Mucosa of rectum (tissue), 2 donors: ENCODE measurements around the gene EXOC6B.

Source experiments
- H3K27ac ChIP-seq, 2 donors: one replicate each; pipeline ENCODE4 v1.7.0; 2013; ENCODE audit warnings: inconsistent platforms in 2 of 2, low read depth in 2 of 2, low read length in 2 of 2
- H3K27me3 ChIP-seq, 2 donors: one replicate each; pipeline ENCODE4 v1.7.0; 2013; ENCODE audit warnings: low read length in 2 of 2; ENCODE audit not compliant: control insufficient read depth in 2 of 2, insufficient read depth in 2 of 2
- H3K36me3 ChIP-seq, 2 donors: one replicate each; pipeline ENCODE4 v1.7.0; 2013; ENCODE audit warnings: low read length in 2 of 2; ENCODE audit not compliant: control insufficient read depth in 2 of 2, insufficient read depth in 2 of 2
- H3K4me1 ChIP-seq, 2 donors: one replicate each; pipeline ENCODE4 v1.7.0; 2013; ENCODE audit warnings: low read length in 2 of 2, mild to moderate bottlenecking in 1 of 2; ENCODE audit not compliant: control insufficient read depth in 2 of 2, insufficient read depth in 2 of 2
- H3K4me3 ChIP-seq, 2 donors: one replicate each; pipeline ENCODE4 v1.7.0; 2013; ENCODE audit warnings: low read length in 2 of 2
- H3K9ac ChIP-seq, 2 donors: one replicate each; pipeline ENCODE4 v1.7.0; 2013; ENCODE audit warnings: low read length in 2 of 2, low read depth in 1 of 2, mild to moderate bottlenecking in 1 of 2
- H3K9me3 ChIP-seq, 2 donors: one replicate each; pipeline ENCODE4 v1.7.0; 2013; ENCODE audit warnings: low read length in 2 of 2; ENCODE audit not compliant: control insufficient read depth in 2 of 2
- donor health status: healthy.
- donor health status: Normal muscosa, but diverticular disease.

EXOC6B gene

GRCh38 chr2:72292433-72292832, 533.4 kb downstream of the EXOC6B start:
- Histone ChIP-seq H3K4me3 (no peak overlapping the region), H3K9ac (no peak overlapping the region), H3K36me3 (no peaks in the 10 kb centered on the region), H3K27ac (no peak overlapping the region), H3K27me3 (no peaks in the 10 kb centered on the region), H3K4me1 (no peaks in the 10 kb centered on the region), H3K9me3 (no peaks in the 10 kb centered on the region)

- Histone ChIP-seq H3K4me3 (no peak overlapping the region), H3K4me1 (no peaks in the 10 kb centered on the region), H3K27ac (no peak overlapping the region), H3K9me3 (no peaks in the 10 kb centered on the region), H3K27me3 (no peaks in the 10 kb centered on the region), H3K36me3 (no peaks in the 10 kb centered on the region), H3K9ac (no peak overlapping the region)
Observed at GRCh38 chr2:72291059-72291458, 534.8 kb downstream of the EXOC6B start.

GRCh38 chr2:72289736-72290135, 536.1 kb downstream of the EXOC6B start:
- Histone ChIP-seq H3K4me1 (no peaks in the 10 kb centered on the region), H3K27ac (no peak overlapping the region), H3K4me3 (no peak overlapping the region), H3K9ac (no peak overlapping the region), H3K36me3 (no peaks in the 10 kb centered on the region), H3K27me3 (no peaks in the 10 kb centered on the region), H3K9me3 (no peaks in the 10 kb centered on the region)

GRCh38 chr2:72289283-72289682, 536.5 kb downstream of the EXOC6B start:
- Histone ChIP-seq H3K27me3 (no peaks in the 10 kb centered on the region), H3K4me3 (no peak overlapping the region), H3K36me3 (no peaks in the 10 kb centered on the region), H3K4me1 (no peaks in the 10 kb centered on the region), H3K9ac (no peak overlapping the region), H3K9me3 (no peaks in the 10 kb centered on the region), H3K27ac (no peak overlapping the region)

GRCh38 chr2:72278046-72278445, 547.8 kb downstream of the EXOC6B start:
- Histone ChIP-seq H3K27me3 (no peaks in the 10 kb centered on the region), H3K9ac (no peak overlapping the region), H3K4me1 (peaks cover 10 to 25% of the 10 kb centered on the region in 2 donors), H3K9me3 (no peaks in the 10 kb centered on the region), H3K4me3 (no peak overlapping the region), H3K36me3 (no peaks in the 10 kb centered on the region), H3K27ac (no peak overlapping the region)

GRCh38 chr2:72276876-72277275, 549.0 kb downstream of the EXOC6B start:
- Histone ChIP-seq H3K36me3 (no peaks in the 10 kb centered on the region), H3K27ac (no peak overlapping the region), H3K9me3 (no peaks in the 10 kb centered on the region), H3K27me3 (no peaks in the 10 kb centered on the region), H3K4me1 (peaks cover 10 to 36% of the 10 kb centered on the region in 2 donors), H3K4me3 (no peak overlapping the region), H3K9ac (no peak overlapping the region)

GRCh38 chr2:72276356-72276755, 549.5 kb downstream of the EXOC6B start:
- no peak overlapping the region for H3K27ac ChIP-seq
- no peaks in the 10 kb centered on the region for H3K36me3 ChIP-seq

GRCh38 chr2:72275084-72275483, 550.7 kb downstream of the EXOC6B start:
- H3K27ac ChIP-seq: peak overlapping the region; percentile 56 to 66
- H3K4me1 ChIP-seq: peaks cover 15 to 48% of the 10 kb centered on the region in 2 donors
- H3K36me3 ChIP-seq: no peaks in the 10 kb centered on the region
- no peak overlapping the region for H3K9ac ChIP-seq
- H3K4me3 ChIP-seq: no peak overlapping the region
- H3K27me3 ChIP-seq: no peaks in the 10 kb centered on the region
- no peaks in the 10 kb centered on the region for H3K9me3 ChIP-seq

More at GRCh38 chr2:72276356-72276755, 549.5 kb downstream of the EXOC6B start:
- H3K9ac ChIP-seq: no peak overlapping the region
- no peaks in the 10 kb centered on the region for H3K9me3 ChIP-seq
- H3K4me1 ChIP-seq: peaks cover 10 to 42% of the 10 kb centered on the region in 2 donors
- no peaks in the 10 kb centered on the region for H3K27me3 ChIP-seq
- no peak overlapping the region for H3K4me3 ChIP-seq

- Histone ChIP-seq H3K9ac (no peak overlapping the region), H3K4me1 (peaks cover 16 to 48% of the 10 kb centered on the region in 2 donors), H3K4me3 (peak overlapping the region in 1 of 2 donors; percentile 19), H3K36me3 (no peaks in the 10 kb centered on the region), H3K27me3 (no peaks in the 10 kb centered on the region), H3K9me3 (no peaks in the 10 kb centered on the region), H3K27ac (peak overlapping the region; percentile 56 to 66)
Observed at GRCh38 chr2:72274380-72274797, 551.4 kb downstream of the EXOC6B start.

- Histone ChIP-seq H3K36me3 (no peaks in the 10 kb centered on the region), H3K9ac (no peak overlapping the region), H3K9me3 (no peaks in the 10 kb centered on the region), H3K4me3 (no peak overlapping the region), H3K27me3 (no peaks in the 10 kb centered on the region), H3K27ac (peak overlapping the region; percentile 56 to 66), H3K4me1 (peaks cover 16 to 48% of the 10 kb centered on the region in 2 donors)
Observed at GRCh38 chr2:72273384-72273783, 552.4 kb downstream of the EXOC6B start.
